Uterus (tissue), 4 donors: Measurements from ENCODE around the gene CHRM4. TPM values are rescaled to one million over a fixed set of nuclear protein-coding genes. Genes with fewer than 3 reads are reported as not detected.
A peak's percentile ranks its signal among the peaks of the same experiment; 100 is the strongest.

Experiments
- DNase-seq, 2 donors: peaks; one replicate each; pipeline ENCODE4 v3.0.0-alpha.2; 2019 to 2020
- H3K27ac ChIP-seq, 2 donors: fragments of 200-600 bp; sonication (generic); 1 replicate in 1 of 2; 2 replicates in 1 of 2; pipeline ENCODE4 v1.5.1; 2016 to 2018
- H3K27me3 ChIP-seq, 2 donors: fragments of 200-600 bp; sonication (generic); one replicate each; pipeline ENCODE4 v1.5.1; 2018 to 2019; ENCODE audit warnings: control low read depth in 1 of 2
- H3K36me3 ChIP-seq, 2 donors: fragments of 200-600 bp; sonication (generic); one replicate each; pipeline ENCODE4 v1.5.1; 2019; ENCODE audit warnings: control low read depth in 1 of 2
- H3K4me1 ChIP-seq, 2 donors: fragments of 200-600 bp; sonication (generic); one replicate each; pipeline ENCODE4 v1.5.1; 2018 to 2019; ENCODE audit warnings: control low read depth in 1 of 2
- H3K4me3 ChIP-seq, 2 donors: fragments of 200-600 bp; sonication (generic); 1 replicate in 1 of 2; 2 replicates in 1 of 2; pipeline ENCODE4 v1.5.1; 2018 to 2019; ENCODE audit warnings: mild to moderate bottlenecking in 1 of 2
- H3K9me3 ChIP-seq, 2 donors: fragments of 200-600 bp; sonication (generic); one replicate each; pipeline ENCODE4 v1.5.1; 2019; ENCODE audit warnings: control low read depth in 1 of 2
- CTCF ChIP-seq, 4 experiments: fragments of 200-600 bp in 2 of 4; fragments of 450-650 bp in 2 of 4; sonication (generic) in 2 of 4; IDR thresholded peaks; one replicate each; pipeline ENCODE4 v1.5.1; 2016 to 2019; ENCODE audit warnings: antibody characterized with exemption in 4 of 4, mild to moderate bottlenecking in 2 of 4, moderate library complexity in 1 of 4
- POLR2A ChIP-seq, 2 donors: fragments of 450-650 bp; IDR thresholded peaks; one replicate each; pipeline ENCODE4 v1.6.1; 2016; ENCODE audit warnings: antibody characterized with exemption in 2 of 2, mild to moderate bottlenecking in 1 of 2, moderate library complexity in 1 of 2
- intact Hi-C: fragments of 100-400 bp; cut with DNase I; formaldehyde crosslinking; loops from one replicate; pipeline ENCODE4 v1.15.1; 2023; ENCODE audit warnings: low total_unique reads
- total RNA-seq, 4 donors: library from RNA; depleted of rRNA in 3 of 4; stranded (reverse); fragments of >200 nt in 3 of 4; gene quantifications; one replicate each; pipeline versions ENCODE4 v1.1.0 to v1.2.4, GENCODE V29; 2014 to 2023
- donor health status: DM: yes; HTN: yes; CAD: no.

CHRM4 gene
- total RNA-seq, 4 donors from 2014 or later, result 0.14 to 0.67 TPM; not detected in 2

GRCh38 chr11:46346886-46347636 is 44.5 kb downstream of the CHRM4 start, which contains the start of gene DGKZ:
DGKZ (plus strand) TSS chr11:46347463; CDS start chr11:46347660, 197 bp downstream.
- Histone ChIP-seq H3K27ac (peak within 1 kb of the TSS; percentile 58 to 65), H3K4me1 (peaks cover 0 to 11% of the 10 kb centered on the region in 2 donors), H3K27me3 (no peaks in the 10 kb centered on the region), H3K4me3 (peak within 1 kb of the TSS; percentile 64 to 86), H3K36me3 (no peaks in the 10 kb centered on the region), H3K9me3 (no peaks in the 10 kb centered on the region)
- peak in 1 of 2 donors; percentile 29 for TF ChIP-seq POLR2A (IDR thresholded peaks at IDR 0.05)
- TF ChIP-seq CTCF (IDR thresholded peaks at IDR 0.05), result peak; percentile 30 to 100 (median 95)
- DNase-seq, result peak; percentile 75 to 89
- intact Hi-C loops, result no loop called here

DNA sequence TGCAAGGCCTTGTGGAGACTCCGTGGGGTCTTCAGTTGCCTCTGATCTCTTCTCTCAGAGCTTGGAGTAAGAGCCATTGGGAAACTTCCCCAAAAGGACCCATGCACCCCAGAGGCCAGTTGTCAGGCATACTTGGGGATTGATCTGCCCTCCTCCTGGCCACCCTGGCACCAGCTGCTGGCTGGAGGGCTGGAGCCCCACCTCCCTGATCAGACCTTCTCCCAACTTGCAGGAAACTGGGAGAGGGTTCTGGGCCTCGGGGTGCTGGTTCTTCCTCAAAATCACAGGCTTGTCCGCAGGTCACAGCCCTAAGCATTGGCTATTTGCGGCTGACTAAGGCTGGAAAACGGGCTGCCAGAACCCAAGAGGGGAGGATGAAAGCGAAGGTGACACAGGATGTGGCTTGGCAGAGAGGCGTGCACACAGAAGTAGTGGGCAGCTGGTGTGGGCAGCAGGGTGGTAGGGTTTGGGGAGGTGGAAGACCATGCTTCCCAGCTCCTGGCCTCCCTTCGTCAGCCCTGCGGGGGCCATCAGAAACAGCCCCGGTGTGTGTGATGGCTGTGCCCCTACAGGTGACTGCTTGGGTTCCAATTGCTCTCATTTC is 45.6 kb downstream of the CHRM4 start:
- Histone ChIP-seq H3K4me1 (peaks cover 0 to 9% of the 10 kb centered on the region in 2 donors), H3K4me3 (peak overlapping the region in 1 of 2 donors; percentile 9), H3K27me3 (no peaks in the 10 kb centered on the region), H3K9me3 (no peaks in the 10 kb centered on the region), H3K36me3 (no peaks in the 10 kb centered on the region), H3K27ac (peak overlapping the region; percentile 55 to 65)
- intact Hi-C loops, result no loop called here
- TF ChIP-seq CTCF (IDR thresholded peaks at IDR 0.05) (no peak), POLR2A (IDR thresholded peaks at IDR 0.05) (no peak)
- DNase-seq, result no peak

GRCh38 chr11:46345131-46345597 is 46.4 kb downstream of the CHRM4 start:
- Histone ChIP-seq H3K4me3 (peak overlapping the region in 1 of 2 donors; percentile 9), H3K27ac (peak overlapping the region; percentile 55 to 65)

GRCh38 chr11:46343520-46343919 is 48.1 kb downstream of the CHRM4 start:
- DNase-seq, result no peak
- no peaks in the 10 kb centered on the region for H3K9me3 ChIP-seq
- intact Hi-C loops, result no loop called here
- H3K4me1 ChIP-seq, result peaks cover 0 to 8% of the 10 kb centered on the region in 2 donors
- no peaks in the 10 kb centered on the region for H3K36me3 ChIP-seq
- H3K27ac ChIP-seq, result no peak overlapping the region
- no peak for TF ChIP-seq CTCF (IDR thresholded peaks at IDR 0.05)
- H3K27me3 ChIP-seq, result no peaks in the 10 kb centered on the region
- no peak overlapping the region for H3K4me3 ChIP-seq

More at GRCh38 chr11:46345131-46345597, 46.4 kb downstream of the CHRM4 start:
- Histone ChIP-seq H3K27me3 (no peaks in the 10 kb centered on the region), H3K9me3 (no peaks in the 10 kb centered on the region), H3K36me3 (no peaks in the 10 kb centered on the region), H3K4me1 (peaks cover 0 to 9% of the 10 kb centered on the region in 2 donors)
- intact Hi-C loops, result no loop called here
- peak; percentile 12 to 33 for TF ChIP-seq POLR2A (IDR thresholded peaks at IDR 0.05)
- TF ChIP-seq CTCF (IDR thresholded peaks at IDR 0.05), result no peak
- peak in 1 of 2 donors; percentile 55 for DNase-seq

GRCh38 chr11:46342239-46342638 is 49.3 kb downstream of the CHRM4 start:
- Histone ChIP-seq H3K4me3 (no peak overlapping the region), H3K27ac (peak overlapping the region; percentile 19 to 24), H3K9me3 (no peaks in the 10 kb centered on the region), H3K36me3 (no peaks in the 10 kb centered on the region), H3K4me1 (no peaks in the 10 kb centered on the region), H3K27me3 (no peaks in the 10 kb centered on the region)
- TF ChIP-seq CTCF (IDR thresholded peaks at IDR 0.05) (no peak), POLR2A (IDR thresholded peaks at IDR 0.05) (no peak)
- intact Hi-C loops, result no loop called here
- no peak for DNase-seq
